IPS-18c (cell line): ENCODE measurements around the gene THRAP3.

Experiments
- H3K4me3 ChIP-seq: 2 replicates; pipeline ENCODE4 v1.7.0; 2013; ENCODE audit warnings: low read depth, mild to moderate bottlenecking, low read length, moderate library complexity; ENCODE audit not compliant: insufficient read depth
- H3K9me3 ChIP-seq: one replicate; pipeline ENCODE4 v1.6.1; 2013; ENCODE audit warnings: mild to moderate bottlenecking, low read length, moderate library complexity; ENCODE audit not compliant: control insufficient read depth, insufficient read depth

The THRAP3 gene

DNA sequence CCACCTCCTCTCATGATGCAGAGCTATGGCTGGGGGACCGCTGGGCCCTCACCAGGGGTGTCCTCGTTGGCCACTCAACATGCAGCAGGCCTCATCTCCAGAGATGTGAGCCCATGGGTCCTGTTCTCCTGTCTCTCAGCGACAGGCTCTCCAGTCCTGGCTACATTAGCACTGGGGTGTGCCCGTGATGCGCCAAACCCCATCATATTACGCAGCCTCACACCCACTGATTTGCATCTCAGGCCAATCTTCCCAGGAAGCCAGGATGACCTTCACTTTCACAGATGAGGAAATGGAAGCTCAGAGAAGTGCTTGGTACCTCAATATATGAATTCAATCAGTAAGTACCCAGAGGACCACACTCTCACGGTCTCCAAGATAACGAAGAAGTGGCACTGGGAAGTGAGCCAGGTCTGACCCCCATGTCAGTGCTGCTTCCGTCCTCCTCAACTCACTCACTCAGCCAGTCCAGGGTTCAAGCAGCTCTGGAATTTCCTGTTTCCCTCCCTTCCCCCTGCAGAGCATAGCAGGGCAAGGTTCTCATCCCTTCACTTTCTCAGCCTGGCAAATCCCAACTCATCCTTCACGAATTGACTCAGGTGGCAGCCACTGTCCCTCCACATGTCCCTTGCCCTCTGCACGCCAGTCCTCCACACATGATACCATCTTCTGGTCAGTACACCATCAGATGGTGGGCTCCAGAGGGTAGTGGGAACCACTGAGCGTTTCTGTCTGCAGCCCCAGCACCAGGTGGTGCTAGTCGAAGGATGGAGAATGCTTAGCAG lies 128.1 kb downstream of the THRAP3 start:
- no peak overlapping the region; the same call in 1 of the 2 replicates for H3K4me3 ChIP-seq

GRCh38 chr1:36352910-36353878 lies 129.0 kb downstream of the THRAP3 start:
- no peak overlapping the region for H3K4me3 ChIP-seq
- H3K9me3 ChIP-seq, result no peaks in the 10 kb centered on the region

More for the DNA sequence above, 128.1 kb downstream of the THRAP3 start:
- no peaks in the 10 kb centered on the region for H3K9me3 ChIP-seq

- H3K9me3 ChIP-seq, result no peaks in the 10 kb centered on the region
- no peak overlapping the region for H3K4me3 ChIP-seq
Observed at GRCh38 chr1:36354486-36354885, 130.2 kb downstream of the THRAP3 start.
